ENCODE data around the gene PDE3A.

Gene PDE3A

DNA sequence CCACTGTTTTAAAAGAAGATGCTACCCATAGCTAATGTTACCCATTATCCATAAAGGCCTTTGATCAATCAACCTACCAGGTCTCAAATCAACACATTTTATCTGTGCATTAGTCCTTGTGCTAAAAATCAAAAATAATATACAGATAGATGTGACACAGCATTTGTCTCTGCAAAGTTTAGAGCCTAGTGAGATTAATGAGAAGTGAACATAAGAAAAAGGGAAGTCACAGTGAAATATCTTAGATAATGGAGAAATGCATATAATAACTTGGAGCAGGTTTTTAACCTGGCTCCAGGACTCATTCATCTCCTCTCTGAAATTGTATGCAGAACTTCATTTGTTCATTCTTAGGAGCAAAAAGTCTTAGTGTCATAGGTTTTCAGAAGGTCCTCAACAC is 7.2 kb downstream of the PDE3A start:
- Histone ChIP-seq H3K9me2 (replicated peaks; ENCODE audit: insufficient read depth, low read length) (no peaks in the 10 kb centered on the region), H3K4me1 (ENCODE audit: low read length) (no peaks in the 10 kb centered on the region), H3K4me3 (ENCODE audit: low read length) (no peak overlapping the region), H3K4me2 (ENCODE audit: low read depth, low read length) (no peak overlapping the region), H3K9ac (ENCODE audit: low read length) (no peak overlapping the region), H3K36me3 (replicated peaks; ENCODE audit: insufficient read depth, low read length) (no peaks in the 10 kb centered on the region), H2AFZ (ENCODE audit: low read length) (no peak overlapping the region), H3K9me3 (replicated peaks; ENCODE audit: insufficient read depth, low read length) (no peaks in the 10 kb centered on the region), H3F3A (ENCODE audit: insufficient read depth, low read length) (no peaks in the 10 kb centered on the region), H3K27ac (ENCODE audit: low read length) (no peak overlapping the region), H4K20me1 (ENCODE audit: insufficient read depth, low read length) (no peaks in the 10 kb centered on the region), H3K79me2 (ENCODE audit: low read length) (no peaks in the 10 kb centered on the region), H3K27me3 (replicated peaks; ENCODE audit: insufficient read depth, low read length) (no peaks in the 10 kb centered on the region)
- TF ChIP-seq EZH2 (optimal IDR thresholded peaks at IDR 0.05; ENCODE audit: low read depth, low read length) (no peak), EZH2phosphoT487 (IDR thresholded peaks at IDR 0.05; ENCODE audit: low read length) (no peak)
- TF ChIP-seq, protein P1, sequence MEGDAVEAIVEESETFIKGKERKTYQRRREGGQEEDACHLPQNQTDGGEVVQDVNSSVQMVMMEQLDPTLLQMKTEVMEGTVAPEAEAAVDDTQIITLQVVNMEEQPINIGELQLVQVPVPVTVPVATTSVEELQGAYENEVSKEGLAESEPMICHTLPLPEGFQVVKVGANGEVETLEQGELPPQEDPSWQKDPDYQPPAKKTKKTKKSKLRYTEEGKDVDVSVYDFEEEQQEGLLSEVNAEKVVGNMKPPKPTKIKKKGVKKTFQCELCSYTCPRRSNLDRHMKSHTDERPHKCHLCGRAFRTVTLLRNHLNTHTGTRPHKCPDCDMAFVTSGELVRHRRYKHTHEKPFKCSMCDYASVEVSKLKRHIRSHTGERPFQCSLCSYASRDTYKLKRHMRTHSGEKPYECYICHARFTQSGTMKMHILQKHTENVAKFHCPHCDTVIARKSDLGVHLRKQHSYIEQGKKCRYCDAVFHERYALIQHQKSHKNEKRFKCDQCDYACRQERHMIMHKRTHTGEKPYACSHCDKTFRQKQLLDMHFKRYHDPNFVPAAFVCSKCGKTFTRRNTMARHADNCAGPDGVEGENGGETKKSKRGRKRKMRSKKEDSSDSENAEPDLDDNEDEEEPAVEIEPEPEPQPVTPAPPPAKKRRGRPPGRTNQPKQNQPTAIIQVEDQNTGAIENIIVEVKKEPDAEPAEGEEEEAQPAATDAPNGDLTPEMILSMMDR (IDR thresholded peaks at IDR 0.05; ENCODE audit: low read length), result no peak
- no peak for DNase-seq

DNA sequence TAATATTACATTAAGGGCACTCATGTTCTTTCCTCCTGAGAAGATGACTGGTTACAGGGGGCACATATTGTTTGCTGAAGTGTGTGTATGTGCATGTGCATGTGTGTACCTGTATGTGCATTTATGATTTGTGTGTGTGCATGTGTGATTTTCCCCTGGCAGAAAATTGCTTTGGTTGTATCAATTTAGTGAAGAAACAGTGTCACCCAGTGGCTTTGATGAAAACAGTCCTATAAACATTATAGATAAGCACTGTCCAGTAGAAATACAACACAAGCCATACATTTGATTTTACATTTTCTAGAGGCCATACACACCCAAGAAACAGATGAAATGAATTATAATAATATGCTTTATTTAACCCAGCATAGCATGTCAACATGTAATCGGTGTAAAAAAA is 8.6 kb downstream of the PDE3A start:
- no peak overlapping the region for H3K27ac ChIP-seq (ENCODE audit: low read length)
- H3K27me3 ChIP-seq (replicated peaks; ENCODE audit: insufficient read depth, low read length), result no peaks in the 10 kb centered on the region
- DNase-seq, result peak; percentile 27
- no peak overlapping the region for H3K9ac ChIP-seq (ENCODE audit: low read length)
- TF ChIP-seq, protein P1 (IDR thresholded peaks at IDR 0.05; ENCODE audit: low read length), result peak; percentile 43
- no peak for TF ChIP-seq EZH2 (optimal IDR thresholded peaks at IDR 0.05; ENCODE audit: low read depth, low read length)
- H4K20me1 ChIP-seq (ENCODE audit: insufficient read depth, low read length), result no peaks in the 10 kb centered on the region
- no peaks in the 10 kb centered on the region for H3F3A ChIP-seq (ENCODE audit: insufficient read depth, low read length)
- no peak overlapping the region for H3K4me2 ChIP-seq (ENCODE audit: low read depth, low read length)
- H3K4me1 ChIP-seq (ENCODE audit: low read length), result no peaks in the 10 kb centered on the region
- H3K79me2 ChIP-seq (ENCODE audit: low read length), result no peaks in the 10 kb centered on the region
- no peak overlapping the region for H3K4me3 ChIP-seq (ENCODE audit: low read length)
- no peaks in the 10 kb centered on the region for H3K9me2 ChIP-seq (replicated peaks; ENCODE audit: insufficient read depth, low read length)
- H3K36me3 ChIP-seq (replicated peaks; ENCODE audit: insufficient read depth, low read length), result no peaks in the 10 kb centered on the region
- H3K9me3 ChIP-seq (replicated peaks; ENCODE audit: insufficient read depth, low read length), result no peaks in the 10 kb centered on the region
- no peak overlapping the region for H2AFZ ChIP-seq (ENCODE audit: low read length)

DNA sequence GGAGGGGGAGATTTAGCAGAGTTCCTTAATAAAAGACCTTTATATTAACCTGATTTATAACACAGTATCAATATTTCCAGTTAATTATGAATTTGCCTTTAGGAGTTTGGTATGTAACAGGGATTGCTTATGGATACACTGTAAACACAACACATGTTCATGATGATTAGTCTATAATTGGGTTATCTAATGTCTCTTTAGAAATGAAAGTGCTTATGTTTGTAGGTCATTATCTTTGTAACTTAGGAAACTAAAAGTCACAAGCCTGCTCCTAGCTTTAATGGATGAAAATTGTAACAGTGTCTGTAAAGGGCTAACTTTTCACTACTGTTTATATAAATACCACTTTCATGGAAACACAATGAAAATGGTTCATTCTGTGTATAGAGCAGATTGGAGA is 9.4 kb downstream of the PDE3A start:
- DNase-seq, result no peak
- H3K79me2 ChIP-seq (ENCODE audit: low read length), result no peaks in the 10 kb centered on the region
- no peak overlapping the region for H3K9ac ChIP-seq (ENCODE audit: low read length)
- H2AFZ ChIP-seq (ENCODE audit: low read length), result no peak overlapping the region
- TF ChIP-seq, protein P1 (IDR thresholded peaks at IDR 0.05; ENCODE audit: low read length), result no peak
- TF ChIP-seq EZH2phosphoT487 (IDR thresholded peaks at IDR 0.05; ENCODE audit: low read length), result no peak
- no peak for TF ChIP-seq EZH2 (optimal IDR thresholded peaks at IDR 0.05; ENCODE audit: low read depth, low read length)
- H3K36me3 ChIP-seq (replicated peaks; ENCODE audit: insufficient read depth, low read length), result no peaks in the 10 kb centered on the region
- no peaks in the 10 kb centered on the region for H3K9me2 ChIP-seq (replicated peaks; ENCODE audit: insufficient read depth, low read length)
- no peak overlapping the region for H3K4me2 ChIP-seq (ENCODE audit: low read depth, low read length)
- no peaks in the 10 kb centered on the region for H3K27me3 ChIP-seq (replicated peaks; ENCODE audit: insufficient read depth, low read length)
- H3K27ac ChIP-seq (ENCODE audit: low read length), result no peak overlapping the region
- H3F3A ChIP-seq (ENCODE audit: insufficient read depth, low read length), result no peaks in the 10 kb centered on the region
- H4K20me1 ChIP-seq (ENCODE audit: insufficient read depth, low read length), result no peaks in the 10 kb centered on the region
- H3K4me1 ChIP-seq (ENCODE audit: low read length), result no peaks in the 10 kb centered on the region
- no peaks in the 10 kb centered on the region for H3K9me3 ChIP-seq (replicated peaks; ENCODE audit: insufficient read depth, low read length)
- no peak overlapping the region for H3K4me3 ChIP-seq (ENCODE audit: low read length)
